Measurements from ENCODE around the gene IFT27. TPM values are rescaled to one million over a fixed set of nuclear protein-coding genes. Genes with fewer than 3 reads are reported as not detected.

IFT27 gene
- total and polyA plus RNA-seq, 2 experiments from 2014 or later = 28.5 to 63.5 TPM

DNA sequence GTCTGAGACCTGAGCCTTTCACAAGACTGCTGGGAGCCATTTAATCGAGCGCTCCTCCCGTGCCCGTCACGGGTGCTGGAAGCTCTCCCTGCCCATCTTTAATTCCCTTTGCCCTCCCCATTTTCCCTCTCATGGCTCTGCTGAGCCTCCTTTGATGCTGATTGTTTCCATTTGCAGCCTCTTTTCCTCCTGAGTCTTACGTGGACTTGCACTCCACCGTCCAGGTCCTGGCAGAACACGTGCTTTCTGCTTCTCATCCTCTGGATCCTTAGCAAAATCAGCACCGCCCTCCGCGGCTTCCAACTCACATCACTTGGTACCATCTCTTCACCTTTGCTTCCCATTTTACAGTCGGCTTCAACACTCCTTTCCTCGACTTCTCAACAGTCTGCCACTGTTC lies 7.3 kb downstream of the IFT27 start (continued):
- TF ChIP-seq, protein P1, sequence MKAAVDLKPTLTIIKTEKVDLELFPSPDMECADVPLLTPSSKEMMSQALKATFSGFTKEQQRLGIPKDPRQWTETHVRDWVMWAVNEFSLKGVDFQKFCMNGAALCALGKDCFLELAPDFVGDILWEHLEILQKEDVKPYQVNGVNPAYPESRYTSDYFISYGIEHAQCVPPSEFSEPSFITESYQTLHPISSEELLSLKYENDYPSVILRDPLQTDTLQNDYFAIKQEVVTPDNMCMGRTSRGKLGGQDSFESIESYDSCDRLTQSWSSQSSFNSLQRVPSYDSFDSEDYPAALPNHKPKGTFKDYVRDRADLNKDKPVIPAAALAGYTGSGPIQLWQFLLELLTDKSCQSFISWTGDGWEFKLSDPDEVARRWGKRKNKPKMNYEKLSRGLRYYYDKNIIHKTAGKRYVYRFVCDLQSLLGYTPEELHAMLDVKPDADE (IDR thresholded peaks at IDR 0.05) = no peak
- TF ChIP-seq EZH2phosphoT487 (IDR thresholded peaks at IDR 0.05; ENCODE audit: unreplicated experiment) (no peak), ZNF331 (CRISPR knock-in tag; IDR thresholded peaks at IDR 0.05; ENCODE audit: low read depth) (no peak), STAT1 (IDR thresholded peaks at IDR 0.05; ENCODE audit: unreplicated experiment) (no peak), JUNB (IDR thresholded peaks at IDR 0.05; ENCODE audit: unreplicated experiment) (no peak), POLR2AphosphoS5 (IDR thresholded peaks at IDR 0.05; ENCODE audit: low read depth) (no peak)
- TF ChIP-seq, protein P2, sequence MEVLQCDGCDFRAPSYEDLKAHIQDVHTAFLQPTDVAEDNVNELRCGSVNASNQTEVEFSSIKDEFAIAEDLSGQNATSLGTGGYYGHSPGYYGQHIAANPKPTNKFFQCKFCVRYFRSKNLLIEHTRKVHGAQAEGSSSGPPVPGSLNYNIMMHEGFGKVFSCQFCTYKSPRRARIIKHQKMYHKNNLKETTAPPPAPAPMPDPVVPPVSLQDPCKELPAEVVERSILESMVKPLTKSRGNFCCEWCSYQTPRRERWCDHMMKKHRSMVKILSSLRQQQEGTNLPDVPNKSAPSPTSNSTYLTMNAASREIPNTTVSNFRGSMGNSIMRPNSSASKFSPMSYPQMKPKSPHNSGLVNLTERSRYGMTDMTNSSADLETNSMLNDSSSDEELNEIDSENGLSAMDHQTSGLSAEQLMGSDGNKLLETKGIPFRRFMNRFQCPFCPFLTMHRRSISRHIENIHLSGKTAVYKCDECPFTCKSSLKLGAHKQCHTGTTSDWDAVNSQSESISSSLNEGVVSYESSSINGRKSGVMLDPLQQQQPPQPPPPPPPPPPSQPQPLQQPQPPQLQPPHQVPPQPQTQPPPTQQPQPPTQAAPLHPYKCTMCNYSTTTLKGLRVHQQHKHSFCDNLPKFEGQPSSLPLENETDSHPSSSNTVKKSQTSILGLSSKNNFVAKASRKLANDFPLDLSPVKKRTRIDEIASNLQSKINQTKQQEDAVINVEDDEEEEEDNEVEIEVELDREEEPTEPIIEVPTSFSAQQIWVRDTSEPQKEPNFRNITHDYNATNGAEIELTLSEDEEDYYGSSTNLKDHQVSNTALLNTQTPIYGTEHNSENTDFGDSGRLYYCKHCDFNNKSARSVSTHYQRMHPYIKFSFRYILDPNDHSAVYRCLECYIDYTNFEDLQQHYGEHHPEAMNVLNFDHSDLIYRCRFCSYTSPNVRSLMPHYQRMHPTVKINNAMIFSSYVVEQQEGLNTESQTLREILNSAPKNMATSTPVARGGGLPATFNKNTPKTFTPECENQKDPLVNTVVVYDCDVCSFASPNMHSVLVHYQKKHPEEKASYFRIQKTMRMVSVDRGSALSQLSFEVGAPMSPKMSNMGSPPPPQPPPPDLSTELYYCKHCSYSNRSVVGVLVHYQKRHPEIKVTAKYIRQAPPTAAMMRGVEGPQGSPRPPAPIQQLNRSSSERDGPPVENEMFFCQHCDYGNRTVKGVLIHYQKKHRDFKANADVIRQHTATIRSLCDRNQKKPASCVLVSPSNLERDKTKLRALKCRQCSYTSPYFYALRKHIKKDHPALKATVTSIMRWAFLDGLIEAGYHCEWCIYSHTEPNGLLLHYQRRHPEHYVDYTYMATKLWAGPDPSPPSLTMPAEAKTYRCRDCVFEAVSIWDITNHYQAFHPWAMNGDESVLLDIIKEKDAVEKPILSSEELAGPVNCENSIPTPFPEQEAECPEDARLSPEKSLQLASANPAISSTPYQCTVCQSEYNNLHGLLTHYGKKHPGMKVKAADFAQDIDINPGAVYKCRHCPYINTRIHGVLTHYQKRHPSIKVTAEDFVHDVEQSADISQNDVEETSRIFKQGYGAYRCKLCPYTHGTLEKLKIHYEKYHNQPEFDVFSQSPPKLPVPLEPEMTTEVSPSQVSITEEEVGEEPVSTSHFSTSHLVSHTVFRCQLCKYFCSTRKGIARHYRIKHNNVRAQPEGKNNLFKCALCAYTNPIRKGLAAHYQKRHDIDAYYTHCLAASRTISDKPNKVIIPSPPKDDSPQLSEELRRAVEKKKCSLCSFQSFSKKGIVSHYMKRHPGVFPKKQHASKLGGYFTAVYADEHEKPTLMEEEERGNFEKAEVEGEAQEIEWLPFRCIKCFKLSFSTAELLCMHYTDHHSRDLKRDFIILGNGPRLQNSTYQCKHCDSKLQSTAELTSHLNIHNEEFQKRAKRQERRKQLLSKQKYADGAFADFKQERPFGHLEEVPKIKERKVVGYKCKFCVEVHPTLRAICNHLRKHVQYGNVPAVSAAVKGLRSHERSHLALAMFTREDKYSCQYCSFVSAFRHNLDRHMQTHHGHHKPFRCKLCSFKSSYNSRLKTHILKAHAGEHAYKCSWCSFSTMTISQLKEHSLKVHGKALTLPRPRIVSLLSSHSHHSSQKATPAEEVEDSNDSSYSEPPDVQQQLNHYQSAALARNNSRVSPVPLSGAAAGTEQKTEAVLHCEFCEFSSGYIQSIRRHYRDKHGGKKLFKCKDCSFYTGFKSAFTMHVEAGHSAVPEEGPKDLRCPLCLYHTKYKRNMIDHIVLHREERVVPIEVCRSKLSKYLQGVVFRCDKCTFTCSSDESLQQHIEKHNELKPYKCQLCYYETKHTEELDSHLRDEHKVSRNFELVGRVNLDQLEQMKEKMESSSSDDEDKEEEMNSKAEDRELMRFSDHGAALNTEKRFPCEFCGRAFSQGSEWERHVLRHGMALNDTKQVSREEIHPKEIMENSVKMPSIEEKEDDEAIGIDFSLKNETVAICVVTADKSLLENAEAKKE (CRISPR knock-in tag; IDR thresholded peaks at IDR 0.05) = no peak

DNA sequence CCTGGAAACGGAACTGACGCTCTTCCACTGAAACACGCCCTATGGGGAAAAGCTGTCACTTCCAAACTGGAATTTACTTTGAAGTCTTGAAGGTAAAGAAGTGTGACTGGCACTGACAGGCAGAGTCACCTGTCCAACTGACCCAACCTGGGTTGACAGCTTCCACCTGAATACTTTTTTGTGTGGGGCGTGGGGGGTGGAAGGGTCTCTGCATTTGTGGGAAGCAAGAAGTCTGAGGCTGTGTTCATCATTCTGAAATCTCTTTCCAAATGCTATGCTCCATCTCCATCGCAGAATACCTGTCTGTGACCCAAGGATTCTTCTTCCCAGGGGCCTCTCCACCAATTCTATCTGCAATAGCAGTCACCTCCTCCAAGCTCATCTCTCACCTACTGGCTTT lies 7.8 kb downstream of the IFT27 start:
- peaks cover 25% of the 10 kb centered on the region for H3K4me1 Mint-ChIP-seq
- no peak for TF ChIP-seq POLR2AphosphoS5 (IDR thresholded peaks at IDR 0.05; ENCODE audit: low read depth)
- no peak for TF ChIP-seq EZH2 (IDR thresholded peaks at IDR 0.05; ENCODE audit: low read depth, unreplicated experiment)
- no peak for TF ChIP-seq EZH2phosphoT487 (IDR thresholded peaks at IDR 0.05; ENCODE audit: unreplicated experiment)
- TF ChIP-seq NANOG (IDR thresholded peaks at IDR 0.05; ENCODE audit: borderline replicate concordance) = no peak
- TF ChIP-seq JUNB (IDR thresholded peaks at IDR 0.05; ENCODE audit: unreplicated experiment) = no peak
- TF ChIP-seq ZNF331 (CRISPR knock-in tag; IDR thresholded peaks at IDR 0.05; ENCODE audit: low read depth) = no peak
- TF ChIP-seq CREB1 (CRISPR knock-in tag; IDR thresholded peaks at IDR 0.05; ENCODE audit: low read depth) = no peak
- TF ChIP-seq, protein P1 (IDR thresholded peaks at IDR 0.05) = no peak
- TF ChIP-seq ZNF114 (CRISPR knock-in tag; IDR thresholded peaks at IDR 0.05) = no peak
- TF ChIP-seq, protein P3, sequence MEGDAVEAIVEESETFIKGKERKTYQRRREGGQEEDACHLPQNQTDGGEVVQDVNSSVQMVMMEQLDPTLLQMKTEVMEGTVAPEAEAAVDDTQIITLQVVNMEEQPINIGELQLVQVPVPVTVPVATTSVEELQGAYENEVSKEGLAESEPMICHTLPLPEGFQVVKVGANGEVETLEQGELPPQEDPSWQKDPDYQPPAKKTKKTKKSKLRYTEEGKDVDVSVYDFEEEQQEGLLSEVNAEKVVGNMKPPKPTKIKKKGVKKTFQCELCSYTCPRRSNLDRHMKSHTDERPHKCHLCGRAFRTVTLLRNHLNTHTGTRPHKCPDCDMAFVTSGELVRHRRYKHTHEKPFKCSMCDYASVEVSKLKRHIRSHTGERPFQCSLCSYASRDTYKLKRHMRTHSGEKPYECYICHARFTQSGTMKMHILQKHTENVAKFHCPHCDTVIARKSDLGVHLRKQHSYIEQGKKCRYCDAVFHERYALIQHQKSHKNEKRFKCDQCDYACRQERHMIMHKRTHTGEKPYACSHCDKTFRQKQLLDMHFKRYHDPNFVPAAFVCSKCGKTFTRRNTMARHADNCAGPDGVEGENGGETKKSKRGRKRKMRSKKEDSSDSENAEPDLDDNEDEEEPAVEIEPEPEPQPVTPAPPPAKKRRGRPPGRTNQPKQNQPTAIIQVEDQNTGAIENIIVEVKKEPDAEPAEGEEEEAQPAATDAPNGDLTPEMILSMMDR (conservative IDR thresholded peaks at IDR 0.05; ENCODE audit: low read depth in 2 of 2) = no peak
- TF ChIP-seq STAT1 (IDR thresholded peaks at IDR 0.05; ENCODE audit: unreplicated experiment) = no peak

More for the DNA sequence above, 7.8 kb downstream of the IFT27 start:
- no peaks in the 10 kb centered on the region for H3K36me3 ChIP-seq (ENCODE audit: insufficient read depth)
- Mint-ChIP-seq H3K27ac (no peak overlapping the region), H3K4me3 (no peak overlapping the region), H3K27me3 (ENCODE audit: insufficient read depth, low read depth, poor library complexity) (peaks cover 11% of the 10 kb centered on the region), H3K36me3 (ENCODE audit: low read depth) (peaks cover 18% of the 10 kb centered on the region; the same call in 2 of the 3 replicates), H3K9me3 (no peaks in the 10 kb centered on the region)
- no peak overlapping the region for H3K4me2 ChIP-seq
- H3F3A ChIP-seq (replicated peaks; ENCODE audit: low read depth) = no peaks in the 10 kb centered on the region
- H3K79me2 ChIP-seq (replicated peaks; ENCODE audit: insufficient read depth) = no peaks in the 10 kb centered on the region
- no peaks in the 10 kb centered on the region for H3K9me2 ChIP-seq (ENCODE audit: insufficient read depth)
- no peaks in the 10 kb centered on the region for H3K27me3 ChIP-seq (ENCODE audit: insufficient read depth)
- ATAC-seq = no peak
- DNase-seq (ENCODE audit: low spot score) = no peak
- no peak overlapping the region for H2AFZ ChIP-seq
- H4K20me1 ChIP-seq (replicated peaks; ENCODE audit: insufficient read depth) = no peaks in the 10 kb centered on the region; the same call in 1 of the 2 replicates
- H3K4me1 ChIP-seq (ENCODE audit: insufficient read depth) = no peaks in the 10 kb centered on the region
- H3K27ac ChIP-seq (ENCODE audit: low read depth) = no peak overlapping the region
- H3K4me3 ChIP-seq = no peak overlapping the region

Data from GM23338 (cell line).